Measurements from ENCODE around the gene TMPRSS3.

The TMPRSS3 gene

DNA sequence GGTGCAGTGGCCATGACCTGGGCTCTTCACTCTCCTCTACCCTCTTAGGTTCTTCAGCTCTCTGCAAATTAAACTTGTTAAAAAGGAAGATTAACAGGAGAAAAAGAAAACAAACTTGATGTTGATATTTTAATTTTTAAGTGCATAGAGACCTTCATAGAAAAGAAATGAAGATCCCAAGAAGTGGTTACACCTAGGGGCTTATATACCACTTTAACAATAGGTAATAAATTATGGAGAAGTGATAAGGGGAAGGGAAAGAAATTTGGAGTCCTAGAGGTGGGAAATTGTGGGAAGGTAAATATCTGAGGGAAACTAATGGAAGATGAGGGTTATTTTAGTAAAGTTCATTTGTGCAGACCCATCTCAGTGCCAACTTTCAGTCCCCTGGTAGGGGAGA lies 64.2 kb downstream of the TMPRSS3 start:
- DNase-seq (ENCODE audit: low read depth in 2 of 2): no peak

DNA sequence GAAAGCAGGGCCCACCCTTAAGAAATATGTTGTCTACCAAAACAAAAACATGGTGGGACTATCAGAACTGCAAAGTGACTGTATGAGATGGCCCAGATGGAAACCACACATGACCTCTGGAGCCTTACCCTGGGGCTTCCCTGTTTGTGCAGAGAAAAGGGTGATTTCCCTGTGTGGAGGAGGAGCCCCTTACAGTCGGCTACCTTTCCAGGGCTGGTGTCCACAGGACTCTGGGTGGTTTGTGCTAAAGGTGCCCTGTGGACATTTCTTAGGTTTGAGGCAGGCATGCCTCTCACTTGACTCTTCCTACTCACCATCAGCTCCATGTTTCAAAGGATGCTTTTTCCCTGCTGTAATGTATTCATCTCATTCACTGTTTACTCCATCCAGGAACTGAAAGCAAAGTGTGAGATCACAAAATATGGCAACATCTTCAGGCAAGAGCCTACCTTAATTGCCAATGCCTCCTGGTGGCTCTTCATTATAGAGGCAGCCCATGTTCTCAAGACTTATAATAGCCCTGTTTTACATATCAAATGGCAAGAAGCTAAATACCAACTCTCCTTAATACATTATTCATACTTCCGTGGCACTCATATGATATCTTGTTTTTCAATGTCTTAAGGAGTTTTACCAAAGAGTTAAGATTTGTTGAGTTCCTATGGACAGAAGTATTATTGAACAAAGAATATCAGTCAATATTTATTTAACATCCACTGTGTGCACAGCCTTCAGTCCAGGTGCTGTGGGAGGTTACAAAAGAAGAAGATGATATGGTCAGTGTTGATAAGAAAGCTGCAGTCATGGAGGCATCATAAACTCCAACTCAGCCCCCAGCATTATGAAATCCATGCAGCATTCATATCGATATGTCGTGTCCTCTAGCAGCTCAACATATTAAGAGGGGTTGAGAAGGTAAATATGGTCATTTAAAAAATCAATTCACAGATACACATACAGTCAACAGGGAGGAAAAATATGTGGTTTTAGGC lies 65.2 kb downstream of the TMPRSS3 start:
- DNase-seq (ENCODE audit: low read depth in 2 of 2): no peak

DNA sequence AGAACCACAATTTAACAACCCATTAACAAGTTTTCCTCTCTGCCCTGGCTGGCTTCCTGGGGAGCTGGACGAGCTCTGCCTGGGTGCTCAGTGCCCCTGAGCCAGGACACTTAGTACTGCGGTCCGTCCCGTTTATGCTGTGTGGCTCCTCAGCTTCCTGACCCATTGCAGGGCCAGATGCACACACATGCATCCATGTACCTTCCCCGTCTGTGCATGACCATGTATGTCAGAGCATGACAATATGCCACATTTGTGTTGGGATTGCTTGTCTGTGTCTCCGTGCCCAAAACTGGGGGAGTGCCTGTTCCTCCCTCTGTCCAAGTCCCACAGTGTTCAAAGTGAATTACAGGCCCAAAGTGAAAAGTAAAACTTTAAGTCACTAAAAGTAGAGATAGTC lies 71.0 kb downstream of the TMPRSS3 start:
- no peak for DNase-seq (ENCODE audit: low read depth in 2 of 2)

Data from activated CD8-positive, alpha-beta memory T cell treated with anti-CD3 and anti-CD28 coated beads for 4 hours (primary cell).